D721Med (cell line): ENCODE measurements around the gene BCL2.

ENCODE experiments used
- DNase-seq: peaks from one replicate; pipeline ENCODE4 v3.0.0; 2011; ENCODE audit warnings: low spot score; ENCODE audit not compliant: insufficient read length
- FAIRE-seq: peaks from 2 replicates; lab custom pipeline; 2011; peaks lifted over from hg19 to GRCh38; lab: Jason Lieb, UNC
- CTCF ChIP-seq: IDR thresholded peaks from 2 replicates; pipeline ENCODE4 v1.5.1; 2012; ENCODE audit warnings: mild to moderate bottlenecking, control low read depth; ENCODE audit not compliant: insufficient read depth; ENCODE audit errors: missing control alignments

Gene BCL2

DNA sequence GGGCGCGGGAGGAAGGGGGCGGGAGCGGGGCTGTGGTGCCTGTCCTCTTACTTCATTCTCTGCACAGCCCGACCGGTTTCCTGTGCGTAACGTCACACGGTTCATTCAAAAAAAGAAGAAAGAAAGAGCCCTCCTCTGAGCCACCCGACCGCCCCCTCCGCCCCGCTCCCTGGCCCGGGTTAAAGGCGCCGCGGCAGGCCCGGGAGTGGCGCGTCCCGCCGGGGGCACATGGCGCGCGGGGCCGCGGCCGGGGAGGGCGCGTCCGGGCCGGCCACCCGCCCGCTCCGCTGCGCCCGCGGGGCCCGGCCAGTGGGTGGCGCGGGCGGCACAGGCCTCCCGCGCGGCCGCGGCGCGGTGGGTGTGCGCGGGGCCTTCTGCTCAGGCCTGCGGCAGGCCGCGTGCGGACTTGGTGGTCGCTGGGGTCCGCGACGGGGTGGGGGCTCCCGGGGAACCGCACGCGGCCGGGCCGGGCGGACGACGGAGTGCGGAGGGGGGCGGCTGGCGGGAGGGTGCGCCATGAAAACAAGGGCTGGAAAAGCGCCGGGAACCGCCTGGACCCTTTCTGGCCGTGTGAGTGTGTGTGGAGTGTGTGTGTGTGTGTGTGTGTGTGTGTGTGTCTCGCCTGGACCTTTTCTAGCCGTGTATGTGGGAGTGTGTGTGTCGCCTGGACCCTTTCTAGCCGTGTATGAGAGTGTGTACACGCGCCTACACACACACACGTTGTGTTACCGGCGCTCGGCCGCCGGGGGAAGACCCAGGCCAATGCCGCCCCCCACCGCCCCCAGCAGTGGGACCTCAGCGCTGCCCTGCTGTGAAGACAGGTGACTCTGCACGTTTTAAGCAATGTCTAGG is 780 bp upstream of the BCL2 start:
- peak; percentile 87 for DNase-seq
- FAIRE-seq, result no peak
- no peak for TF ChIP-seq CTCF

DNA sequence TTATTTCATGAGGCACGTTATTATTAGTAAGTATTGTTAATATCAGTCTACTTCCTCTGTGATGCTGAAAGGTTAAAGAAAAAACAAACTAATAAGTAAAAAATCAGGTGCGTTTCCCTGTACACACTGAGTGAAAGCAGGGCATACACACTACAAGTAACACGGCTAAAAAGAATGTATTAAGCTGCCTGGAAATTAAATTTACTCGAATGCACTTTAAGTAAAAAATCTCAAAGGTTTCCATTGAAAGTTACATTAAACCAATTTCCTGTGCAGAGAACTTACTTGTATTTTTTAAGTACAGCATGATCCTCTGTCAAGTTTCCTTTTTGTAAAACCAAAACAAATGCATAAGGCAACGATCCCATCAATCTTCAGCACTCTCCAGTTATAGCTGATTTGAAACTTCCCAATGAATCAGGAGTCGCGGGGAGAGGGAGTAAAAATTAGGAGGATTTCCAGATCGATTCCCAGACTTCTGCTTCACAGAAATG is 633 bp downstream of the BCL2 start:
- TF ChIP-seq CTCF, result no peak
- peak; percentile 91 for FAIRE-seq
- DNase-seq, result no peak

GRCh38 chr18:63317982-63318888 is 1.3 kb downstream of the BCL2 start:
- no peak for FAIRE-seq
- no peak for DNase-seq
- TF ChIP-seq CTCF, result no peak

DNA sequence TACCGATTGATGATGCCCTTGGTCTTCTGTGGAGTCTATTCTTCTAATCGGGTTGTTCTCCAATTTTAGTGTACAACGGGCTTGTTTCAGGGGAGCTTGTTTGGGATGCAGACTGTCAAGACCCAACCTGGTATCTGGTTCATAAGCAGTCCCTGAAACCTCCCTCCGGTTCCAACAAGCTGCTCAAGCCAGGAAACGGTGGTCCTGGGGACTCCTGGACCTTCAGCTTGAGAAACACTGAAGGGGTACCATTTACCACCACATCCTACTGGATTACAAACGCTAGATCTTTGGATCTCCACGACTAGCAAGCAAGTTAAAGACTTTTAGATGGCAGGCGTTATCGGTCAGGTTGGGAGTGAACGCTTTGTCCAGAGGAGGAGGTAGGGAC is 2.0 kb downstream of the BCL2 start:
- no peak for TF ChIP-seq CTCF
- FAIRE-seq, result no peak
- DNase-seq, result no peak

- no peak for FAIRE-seq
- no peak for DNase-seq
- TF ChIP-seq CTCF, result no peak
Measured at GRCh38 chr18:63316612-63317555, 2.7 kb downstream of the BCL2 start.

DNA sequence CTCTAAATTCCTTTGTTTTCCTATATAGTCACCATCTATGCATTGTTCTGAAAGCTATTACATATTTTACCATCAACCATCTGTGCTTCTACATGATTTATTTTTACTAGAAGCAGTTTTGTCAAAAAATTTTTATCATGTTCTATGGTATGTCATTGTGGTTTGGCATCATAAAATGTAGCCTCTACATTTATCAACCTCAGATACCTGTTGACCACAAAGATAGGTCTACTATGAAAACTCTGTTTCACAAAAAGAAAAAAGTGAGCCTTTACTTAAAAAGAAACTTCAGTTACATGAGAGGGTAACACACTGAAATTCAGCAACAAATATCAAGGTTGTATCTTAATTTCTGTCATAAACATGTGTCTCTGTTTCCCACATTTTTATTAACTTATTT is 3.7 kb downstream of the BCL2 start:
- no peak for DNase-seq
- TF ChIP-seq CTCF, result no peak
- no peak for FAIRE-seq
